ENCODE data around the gene SUCLG1. TPM values are rescaled to one million over a fixed set of nuclear protein-coding genes. Genes with fewer than 3 reads are reported as not detected.
"Not testable (repeated sequence)": the region's sequence is repeated elsewhere in the genome, so short reads cannot be mapped to it uniquely, and the experiment has no call there.

The SUCLG1 gene
- total RNA-seq, 1 experiment from 2014 or later: 59.8 TPM

- Histone ChIP-seq H3K4me1 (ENCODE audit: control insufficient read depth, insufficient read depth, low read length) (no peaks in the 10 kb centered on the region), H3K27ac (ENCODE audit: low read length) (no peak overlapping the region), H3K4me3 (ENCODE audit: low read depth in 2 of 2, low read length in 2 of 2) (no peak overlapping the region), H3K36me3 (ENCODE audit: control insufficient read depth, insufficient read depth, low read length) (no peaks in the 10 kb centered on the region), H3K27me3 (ENCODE audit: control insufficient read depth, insufficient read depth, low read length) (no peaks in the 10 kb centered on the region), H3K9me3 (ENCODE audit: control insufficient read depth, insufficient read depth, low read depth, low read length) (no peaks in the 10 kb centered on the region; the same call in 1 of the 2 replicates)
- TF ChIP-seq SIN3A (IDR thresholded peaks at IDR 0.05; ENCODE audit: borderline replicate concordance, insufficient read depth, low read depth, low read length) (no peak), CTCF (IDR thresholded peaks at IDR 0.05) (no peak), TCF7L2 (IDR thresholded peaks at IDR 0.05; ENCODE audit: low read depth, low read length) (no peak), REST (IDR thresholded peaks at IDR 0.05; ENCODE audit: insufficient read depth in 1 of 2, low read depth in 2 of 2, low read length in 1 of 2) (no peak), POLR2AphosphoS5 (IDR thresholded peaks at IDR 0.05; ENCODE audit: low read depth, low read length) (no peak)
- no peak for ATAC-seq
- in situ Hi-C loops (cut with HindIII; ENCODE audit: low pct_unique_long_range_greater_than_20kb, low sequenced_read_pairs) (no loop called here), intact Hi-C loops (cut with micrococcal nuclease; ENCODE audit: unreplicated experiment) (no loop called here)
- ChIA-PET CTCF (no interaction called here), POLR2A (no interaction called here)
- no peak for DNase-seq (ENCODE audit: low read depth, low spot score)
- no TSS peak for BruUV-seq (replicated peaks)
Observed at GRCh38 chr2:84474176-84474575, 15.1 kb upstream of the SUCLG1 start.

GRCh38 chr2:84472856-84473565 is 13.9 kb upstream of the SUCLG1 start:
- intact Hi-C loops (cut with micrococcal nuclease; ENCODE audit: unreplicated experiment) (no loop called here), in situ Hi-C loops (cut with HindIII; ENCODE audit: low pct_unique_long_range_greater_than_20kb, low sequenced_read_pairs) (no loop called here)
- no peak for ATAC-seq
- CTCF ChIA-PET: no interaction called here
- Histone ChIP-seq H3K9me3 (ENCODE audit: control insufficient read depth, insufficient read depth, low read depth, low read length) (no peaks in the 10 kb centered on the region; the same call in 1 of the 2 replicates), H3K27me3 (ENCODE audit: control insufficient read depth, insufficient read depth, low read length) (no peaks in the 10 kb centered on the region), H3K4me3 (ENCODE audit: low read depth in 2 of 2, low read length in 2 of 2) (no peak overlapping the region), H3K27ac (ENCODE audit: low read length) (no peak overlapping the region), H3K36me3 (ENCODE audit: control insufficient read depth, insufficient read depth, low read length) (no peaks in the 10 kb centered on the region), H3K4me1 (ENCODE audit: control insufficient read depth, insufficient read depth, low read length) (no peaks in the 10 kb centered on the region)
- POLR2A ChIA-PET: no interaction called here
- BruUV-seq (replicated peaks): no TSS peak
- DNase-seq (ENCODE audit: low read depth, low spot score): no peak
- TF ChIP-seq POLR2AphosphoS5 (IDR thresholded peaks at IDR 0.05; ENCODE audit: low read depth, low read length) (no peak), SIN3A (IDR thresholded peaks at IDR 0.05; ENCODE audit: borderline replicate concordance, insufficient read depth, low read depth, low read length) (no peak), TCF7L2 (IDR thresholded peaks at IDR 0.05; ENCODE audit: low read depth, low read length) (no peak), REST (IDR thresholded peaks at IDR 0.05; ENCODE audit: insufficient read depth in 1 of 2, low read depth in 2 of 2, low read length in 1 of 2) (no peak), CTCF (IDR thresholded peaks at IDR 0.05) (no peak)

GRCh38 chr2:84472423-84472822 is 13.3 kb upstream of the SUCLG1 start:
- BruUV-seq (replicated peaks); H3K27me3 ChIP-seq (ENCODE audit: control insufficient read depth, insufficient read depth, low read length); POLR2A ChIA-PET; CTCF ChIA-PET; H3K4me3 ChIP-seq (ENCODE audit: low read depth in 2 of 2, low read length in 2 of 2); in situ Hi-C loops (cut with HindIII; ENCODE audit: low pct_unique_long_range_greater_than_20kb, low sequenced_read_pairs); H3K9me3 ChIP-seq (ENCODE audit: control insufficient read depth, insufficient read depth, low read depth, low read length); H3K27ac ChIP-seq (ENCODE audit: low read length); intact Hi-C loops (cut with micrococcal nuclease; ENCODE audit: unreplicated experiment); DNase-seq (ENCODE audit: low read depth, low spot score); H3K36me3 ChIP-seq (ENCODE audit: control insufficient read depth, insufficient read depth, low read length); ATAC-seq; H3K4me1 ChIP-seq (ENCODE audit: control insufficient read depth, insufficient read depth, low read length): not testable (repeated sequence)
